Activated T-helper 2 cell treated with anti-CD3 and anti-CD28 coated beads, Interferon-gamma antibody, Interleukin-2, Interleukin-4, amounts not matched to agents 10 μg/mL and 5 μg/mL and 100 μg/mL, durations not matched to agents 14 hours and 24 hours and 36 hours (primary cell): ENCODE data around the gene CCL7. TPM values are rescaled to one million over a fixed set of nuclear protein-coding genes. Genes with fewer than 3 reads are reported as not detected.
"Not testable (repeated sequence)": the region's sequence is repeated elsewhere in the genome, so short reads cannot be mapped to it uniquely, and the experiment has no call there.

Experiments
- DNase-seq: peaks from one replicate; pipeline ENCODE4 v3.0.0; 2021; ENCODE audit warnings: low spot score
- H3K27ac Mint-ChIP-seq: one replicate; pipeline ENCODE4 v1.8.0; 2021; ENCODE audit warnings: mixed read lengths
- H3K27me3 Mint-ChIP-seq: one replicate; pipeline ENCODE4 v1.8.0; 2021; ENCODE audit warnings: low read depth, mixed read lengths
- H3K36me3 Mint-ChIP-seq: one replicate; pipeline ENCODE4 v1.8.0; 2021; ENCODE audit warnings: low read depth, mixed read lengths
- H3K4me1 Mint-ChIP-seq: one replicate; pipeline ENCODE4 v1.8.0; 2021; ENCODE audit warnings: low read depth, mixed read lengths
- H3K4me3 Mint-ChIP-seq: one replicate; pipeline ENCODE4 v1.8.0; 2021; ENCODE audit warnings: low read depth, mild to moderate bottlenecking, moderate library complexity, mixed read lengths
- H3K9me3 Mint-ChIP-seq: one replicate; pipeline ENCODE4 v1.8.0; 2021; ENCODE audit warnings: mixed read lengths
- intact Hi-C: fragments of 100-400 bp; cut with micrococcal nuclease; formaldehyde crosslinking; loops from one replicate; pipeline ENCODE4 v1.15.1; 2023
- total RNA-seq: library from RNA; stranded (reverse); gene quantifications from 2 replicates; pipeline ENCODE4 v1.2.3, GENCODE V29; 2022

The CCL7 gene
- total RNA-seq, result not detected in 2 replicates

DNA sequence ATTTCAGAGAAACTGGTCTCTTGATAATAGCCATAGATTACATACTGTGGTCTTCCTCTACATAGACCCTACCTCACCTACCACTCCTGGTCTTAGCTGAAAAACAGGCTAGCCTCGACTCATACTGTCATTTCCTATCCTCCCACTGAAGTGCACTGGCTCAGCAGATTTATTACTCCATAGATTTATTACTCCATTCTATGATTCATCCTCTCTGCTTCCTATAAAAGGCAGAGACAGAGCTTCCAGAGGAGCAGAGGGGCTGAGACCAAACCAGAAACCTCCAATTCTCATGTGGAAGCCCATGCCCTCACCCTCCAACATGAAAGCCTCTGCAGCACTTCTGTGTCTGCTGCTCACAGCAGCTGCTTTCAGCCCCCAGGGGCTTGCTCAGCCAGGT, at the start of gene CCL7:
Gene CCL7 (plus strand): TSS at position 253 of the 400 bp plus-strand sequence. CDS start 70 bp downstream, at position 323.
- Mint-ChIP-seq H3K9me3 (no peaks in the 10 kb centered on the region), H3K4me3 (no peak within 1 kb of the TSS), H3K36me3 (no peaks in the 10 kb centered on the region), H3K27me3 (peaks cover 48% of the 10 kb centered on the region), H3K27ac (no peak within 1 kb of the TSS), H3K4me1 (no peaks in the 10 kb centered on the region)
- no peak for DNase-seq
- intact Hi-C loops, result no loop called here

DNA sequence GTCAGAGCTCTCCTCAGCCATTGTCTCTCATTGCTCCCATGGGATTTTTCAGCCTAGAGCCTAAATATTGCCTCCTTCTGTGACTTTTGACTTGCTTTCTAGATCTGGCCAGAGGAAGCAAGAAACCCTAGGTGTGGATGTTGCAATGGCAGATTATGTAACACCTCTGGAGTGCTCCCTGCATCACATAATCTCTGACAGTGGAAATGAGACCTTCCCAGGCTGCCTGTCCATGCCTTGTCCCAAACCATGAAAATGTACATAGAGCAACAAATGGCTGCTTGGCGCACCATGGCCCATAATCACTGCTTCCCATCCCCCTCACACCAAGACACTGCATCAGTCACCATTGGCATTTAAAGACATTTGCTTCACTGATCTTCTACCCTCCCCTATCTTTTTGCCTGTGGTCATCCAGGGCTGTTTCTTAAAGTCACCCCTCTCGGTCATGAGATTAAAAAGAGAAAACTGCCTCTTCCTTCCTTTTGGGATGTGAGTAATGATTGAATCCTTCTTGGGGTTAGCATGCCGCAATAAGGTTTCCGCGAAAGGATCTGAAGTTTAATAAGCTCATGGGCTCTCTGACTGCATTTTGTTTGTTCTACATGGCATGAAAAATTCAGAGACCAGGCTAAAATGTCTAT, 49.1 kb upstream of the CCL7 start:
- peaks cover 11% of the 10 kb centered on the region for H3K4me1 Mint-ChIP-seq
- H3K4me3 Mint-ChIP-seq, result no peak overlapping the region
- no peaks in the 10 kb centered on the region for H3K9me3 Mint-ChIP-seq
- no peaks in the 10 kb centered on the region for H3K36me3 Mint-ChIP-seq
- H3K27me3 Mint-ChIP-seq, result peaks cover 24% of the 10 kb centered on the region
- H3K27ac Mint-ChIP-seq, result no peak overlapping the region
- DNase-seq, result no peak
- intact Hi-C loops, result no loop called here

DNA sequence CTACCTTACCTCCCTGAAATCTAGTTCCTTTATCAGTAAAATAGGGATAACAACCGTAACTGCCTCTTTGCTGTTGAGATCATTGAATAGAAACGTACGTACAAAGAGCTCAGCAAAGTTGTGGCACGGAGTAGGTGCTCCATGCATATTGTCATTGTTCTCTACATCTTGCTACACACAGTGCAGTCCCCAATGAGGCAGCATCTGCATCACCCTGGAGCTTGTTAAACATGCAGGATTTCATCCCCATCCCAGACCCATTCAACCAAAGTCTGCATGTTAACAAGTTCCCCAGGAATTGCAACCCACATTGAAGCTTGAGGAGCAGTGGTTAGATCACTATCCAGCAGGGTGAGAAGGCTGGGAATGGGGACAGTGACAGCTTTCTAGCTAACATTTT, 48.6 kb upstream of the CCL7 start:
- Mint-ChIP-seq H3K4me3 (no peak overlapping the region), H3K27ac (no peak overlapping the region)
- intact Hi-C loops, result no loop called here

DNA sequence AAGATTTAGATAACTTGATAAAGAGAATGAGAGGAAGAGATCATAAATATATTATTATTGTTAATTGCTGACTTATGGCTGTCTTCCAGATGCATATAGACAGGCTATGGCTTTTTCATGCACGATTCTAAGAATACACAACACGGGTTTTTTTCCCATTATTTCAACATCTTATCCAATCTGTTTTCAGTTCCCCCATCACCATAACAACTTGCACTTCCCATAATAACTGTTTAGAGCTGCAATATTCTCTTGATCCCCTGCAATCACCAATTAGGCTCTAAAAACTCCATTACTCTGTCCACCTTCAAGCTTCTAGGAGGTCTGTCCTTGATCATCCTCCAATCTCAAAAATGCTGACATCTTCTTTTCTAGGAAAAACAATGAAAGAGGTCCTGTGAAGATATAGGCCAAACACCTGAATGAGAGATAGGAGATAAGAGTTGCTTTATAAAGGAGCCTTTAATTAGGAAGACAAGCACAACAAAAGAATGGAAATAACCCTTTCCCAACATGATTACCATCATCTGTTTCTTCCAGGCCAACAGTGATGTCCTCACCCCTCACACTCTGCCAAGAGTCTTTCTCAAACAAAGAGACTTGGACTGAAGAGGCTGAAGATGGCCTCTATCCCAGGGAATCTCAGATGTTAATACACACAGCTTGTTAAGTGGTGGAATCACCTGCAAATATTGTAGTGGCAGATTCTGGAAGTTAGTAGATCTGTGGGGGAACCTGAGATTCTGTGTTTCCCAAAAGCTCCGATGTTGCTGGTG, 47.1 kb upstream of the CCL7 start:
- intact Hi-C loops, result no loop called here
- H3K36me3 Mint-ChIP-seq, result no peaks in the 10 kb centered on the region
- DNase-seq, result no peak
- H3K9me3 Mint-ChIP-seq, result no peaks in the 10 kb centered on the region
- H3K4me3 Mint-ChIP-seq, result no peak overlapping the region
- no peaks in the 10 kb centered on the region for H3K4me1 Mint-ChIP-seq
- peaks cover 23% of the 10 kb centered on the region for H3K27me3 Mint-ChIP-seq
- H3K27ac Mint-ChIP-seq, result no peak overlapping the region

More for the DNA sequence above, 48.6 kb upstream of the CCL7 start:
- Mint-ChIP-seq H3K27me3 (peaks cover 22% of the 10 kb centered on the region), H3K9me3 (no peaks in the 10 kb centered on the region), H3K4me1 (peaks cover 9% of the 10 kb centered on the region), H3K36me3 (no peaks in the 10 kb centered on the region)
- DNase-seq, result no peak

DNA sequence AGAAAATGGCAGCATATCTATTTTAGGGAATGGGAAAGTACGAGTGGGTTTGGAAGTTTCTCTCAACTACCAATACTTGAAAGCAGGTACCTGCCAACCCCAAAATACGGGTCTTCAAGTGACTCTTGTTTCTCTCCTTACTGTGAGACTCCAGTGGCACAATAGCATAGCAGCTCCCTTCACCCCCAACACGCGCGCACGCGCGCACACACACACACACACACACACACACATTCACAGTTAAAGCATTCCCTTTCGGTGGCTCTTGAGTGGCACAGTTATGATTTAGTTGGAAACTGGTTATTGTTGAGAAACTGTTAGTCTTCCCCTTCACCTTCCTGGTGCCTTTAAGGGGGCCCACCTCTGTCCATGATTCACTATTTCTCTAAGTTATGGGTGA, 45.0 kb upstream of the CCL7 start:
- Mint-ChIP-seq H3K27me3 (peaks cover 25% of the 10 kb centered on the region), H3K27ac (no peak overlapping the region), H3K4me1 (no peaks in the 10 kb centered on the region), H3K9me3 (peaks cover 4% of the 10 kb centered on the region), H3K4me3 (no peak overlapping the region), H3K36me3 (no peaks in the 10 kb centered on the region)
- no peak for DNase-seq
- intact Hi-C loops, result no loop called here

DNA sequence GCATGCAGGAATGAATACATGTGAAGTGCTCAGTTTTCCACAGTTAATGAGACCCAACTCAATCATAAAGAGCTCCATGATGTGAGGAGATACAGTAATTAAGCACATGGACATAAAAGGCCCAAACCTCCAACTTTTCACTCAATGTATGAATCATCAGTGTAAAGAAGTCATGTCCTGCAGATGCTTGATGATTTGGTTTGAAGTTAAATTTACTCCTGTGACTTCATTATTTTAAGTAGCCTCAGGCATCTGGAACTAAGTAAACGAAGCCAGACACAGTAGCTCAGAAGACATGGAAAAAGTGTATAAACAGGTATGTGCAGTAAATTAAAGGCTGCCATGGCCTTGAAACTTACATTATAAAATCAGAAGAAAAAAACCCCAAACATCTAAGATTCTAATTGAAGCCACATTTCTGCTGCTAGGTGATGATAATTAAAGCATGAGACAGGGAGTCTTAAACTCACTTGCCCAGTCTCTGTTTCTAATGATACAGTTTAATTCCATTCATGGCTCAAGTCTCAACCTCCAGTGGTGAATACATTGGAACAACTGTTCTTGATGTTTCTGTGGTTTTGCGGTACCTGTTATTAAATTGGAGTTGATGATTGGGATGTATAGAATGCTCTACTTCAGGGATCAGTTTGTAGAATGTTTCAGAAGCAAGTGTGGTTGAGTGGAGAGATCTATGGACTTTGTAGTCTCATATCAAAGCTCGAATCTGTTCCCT, 43.8 kb upstream of the CCL7 start:
- H3K4me1 Mint-ChIP-seq, result no peaks in the 10 kb centered on the region
- intact Hi-C loops, result no loop called here
- H3K27ac Mint-ChIP-seq, result no peak overlapping the region
- peaks cover 21% of the 10 kb centered on the region for H3K27me3 Mint-ChIP-seq
- peaks cover 9% of the 10 kb centered on the region for H3K9me3 Mint-ChIP-seq
- no peak overlapping the region for H3K4me3 Mint-ChIP-seq
- DNase-seq, result no peak
- no peaks in the 10 kb centered on the region for H3K36me3 Mint-ChIP-seq

DNA sequence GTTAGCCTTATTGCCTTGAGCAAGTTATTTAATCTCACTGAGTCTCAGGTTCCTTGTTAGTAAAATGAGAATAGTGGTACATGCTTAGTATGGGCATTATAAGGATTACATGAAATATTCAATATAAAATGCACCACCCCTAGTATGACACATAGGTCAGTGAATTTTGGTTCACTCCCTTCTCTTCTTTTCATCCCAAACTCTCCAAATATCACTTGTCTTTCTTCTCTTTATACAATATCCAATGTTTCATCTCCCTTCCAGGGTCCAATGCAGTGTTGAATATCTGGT, 43.3 kb upstream of the CCL7 start:
- H3K9me3 Mint-ChIP-seq, result peaks cover 9% of the 10 kb centered on the region
- H3K36me3 Mint-ChIP-seq, result no peaks in the 10 kb centered on the region
- no peak for DNase-seq
- no peak overlapping the region for H3K27ac Mint-ChIP-seq
- no peak overlapping the region for H3K4me3 Mint-ChIP-seq
- no peaks in the 10 kb centered on the region for H3K4me1 Mint-ChIP-seq
- intact Hi-C loops, result no loop called here
- H3K27me3 Mint-ChIP-seq, result peaks cover 17% of the 10 kb centered on the region

DNA sequence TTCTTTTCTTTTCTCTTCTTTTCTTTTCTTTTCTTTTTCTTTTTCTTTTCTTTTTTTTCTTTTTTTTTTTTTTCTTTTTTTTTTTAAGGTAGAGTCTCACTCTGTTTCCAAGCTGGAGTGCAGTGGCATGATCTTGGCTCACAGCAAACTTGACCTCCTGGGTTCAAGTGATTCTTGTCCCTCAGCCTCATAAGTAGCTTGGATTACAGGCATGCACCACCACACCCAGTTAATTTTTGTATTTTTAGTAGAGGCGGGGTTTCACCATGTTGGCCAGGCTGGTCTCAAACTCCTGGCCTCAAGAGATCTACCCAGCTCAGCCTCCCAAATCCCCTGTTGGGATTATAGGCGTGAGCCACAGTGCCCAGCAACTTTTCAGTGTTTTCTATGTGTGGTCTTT, 42.7 kb upstream of the CCL7 start:
- H3K27ac Mint-ChIP-seq, H3K4me3 Mint-ChIP-seq, DNase-seq, H3K36me3 Mint-ChIP-seq, intact Hi-C loops, H3K4me1 Mint-ChIP-seq, H3K9me3 Mint-ChIP-seq: not testable (repeated sequence)
- H3K27me3 Mint-ChIP-seq, result peaks cover 13% of the 10 kb centered on the region

DNA sequence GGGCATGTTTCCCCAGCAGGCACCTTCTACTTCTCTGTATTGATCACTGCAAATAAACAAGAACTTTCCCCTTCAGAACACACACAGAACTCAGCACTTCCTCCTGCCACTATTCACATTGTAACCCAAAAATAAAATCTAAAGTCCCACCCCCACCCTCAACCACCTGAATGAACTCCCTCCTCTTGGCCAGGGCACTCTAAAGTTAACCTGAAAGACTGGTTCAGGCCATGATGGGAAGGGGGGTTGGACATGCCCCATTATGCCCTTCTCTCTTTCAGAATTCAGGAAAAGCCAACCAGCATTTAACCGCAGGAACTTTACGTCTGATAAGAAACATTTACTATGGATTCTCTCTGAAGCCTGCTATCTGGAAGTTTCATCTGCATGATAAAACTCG, 42.3 kb upstream of the CCL7 start:
- Mint-ChIP-seq H3K4me1 (no peaks in the 10 kb centered on the region), H3K9me3 (peaks cover 9% of the 10 kb centered on the region), H3K36me3 (no peaks in the 10 kb centered on the region)

DNA sequence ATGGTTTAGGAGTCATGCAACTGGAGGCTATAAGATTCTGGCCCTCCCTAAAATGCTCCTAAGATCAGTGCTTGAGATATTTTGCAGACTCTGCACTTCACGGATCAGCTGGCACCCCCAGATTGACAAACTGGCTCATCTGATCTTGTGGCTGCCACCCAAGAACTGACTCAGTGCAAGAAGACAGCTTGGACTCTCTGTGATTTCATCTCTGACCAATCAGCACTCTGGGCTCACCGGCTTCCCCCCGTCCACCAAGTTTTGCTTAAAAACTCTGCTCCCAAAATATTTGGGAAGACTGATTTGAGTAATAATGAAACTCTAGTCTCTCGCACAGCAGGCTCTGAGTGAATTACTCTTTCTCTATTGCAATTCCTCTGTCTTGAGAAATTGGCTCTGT, 41.2 kb upstream of the CCL7 start:
- no peaks in the 10 kb centered on the region for H3K4me1 Mint-ChIP-seq
- H3K36me3 Mint-ChIP-seq, result no peaks in the 10 kb centered on the region
- DNase-seq, result no peak
- no peak overlapping the region for H3K4me3 Mint-ChIP-seq
- no peak overlapping the region for H3K27ac Mint-ChIP-seq
- intact Hi-C loops, result no loop called here
- H3K27me3 Mint-ChIP-seq, result peaks cover 17% of the 10 kb centered on the region
- H3K9me3 Mint-ChIP-seq, result peaks cover 9% of the 10 kb centered on the region

More for the DNA sequence above, 42.3 kb upstream of the CCL7 start:
- Mint-ChIP-seq H3K27ac (no peak overlapping the region), H3K27me3 (peaks cover 13% of the 10 kb centered on the region), H3K4me3 (no peak overlapping the region)
- DNase-seq, result no peak
- intact Hi-C loops, result no loop called here

DNA sequence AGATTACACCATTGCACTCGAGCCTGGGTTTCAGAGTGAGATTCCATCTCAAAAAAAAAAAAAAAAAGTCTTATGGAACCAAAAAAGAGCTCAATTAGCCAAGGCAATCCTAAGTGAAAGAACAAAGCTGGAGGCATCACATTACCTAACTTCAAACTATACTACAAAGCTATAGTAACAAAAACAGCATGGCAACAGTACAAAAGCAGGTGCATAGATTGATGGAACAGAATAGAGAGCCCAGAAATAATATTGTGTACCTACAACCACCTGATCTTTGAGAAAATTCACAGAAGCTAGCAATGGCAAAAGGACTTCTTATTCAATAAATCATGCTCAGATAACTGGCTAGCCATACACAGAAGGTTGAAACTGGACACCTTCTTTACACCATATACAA, 39.7 kb upstream of the CCL7 start:
- Mint-ChIP-seq H3K27me3 (peaks cover 23% of the 10 kb centered on the region), H3K9me3 (peaks cover 9% of the 10 kb centered on the region), H3K4me1 (no peaks in the 10 kb centered on the region), H3K36me3 (no peaks in the 10 kb centered on the region), H3K4me3 (no peak overlapping the region), H3K27ac (no peak overlapping the region)
- no peak for DNase-seq
- intact Hi-C loops, result no loop called here

DNA sequence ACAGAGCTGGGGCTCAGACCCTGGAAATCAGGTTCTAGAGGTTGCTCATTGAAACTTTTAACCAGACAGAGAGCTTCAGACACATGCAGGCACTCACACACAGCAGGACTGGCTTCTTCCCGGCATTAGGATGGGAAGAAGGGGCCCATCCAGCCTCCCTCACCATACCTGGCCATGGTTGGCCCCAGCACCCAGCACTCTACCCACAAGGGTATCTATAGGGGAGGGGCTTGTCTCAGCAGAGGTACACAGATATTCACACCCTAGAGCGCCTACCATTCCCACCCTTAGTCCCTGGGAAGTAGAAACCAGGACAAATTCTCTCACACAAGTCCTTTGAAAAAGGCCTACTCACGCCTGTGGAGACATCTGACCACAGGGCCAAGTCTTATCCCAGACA, 35.4 kb upstream of the CCL7 start:
- Mint-ChIP-seq H3K4me3 (no peak overlapping the region), H3K27ac (no peak overlapping the region), H3K27me3 (peaks cover 14% of the 10 kb centered on the region), H3K9me3 (peaks cover 7% of the 10 kb centered on the region), H3K36me3 (no peaks in the 10 kb centered on the region), H3K4me1 (no peaks in the 10 kb centered on the region)
- DNase-seq, result no peak
- intact Hi-C loops, result no loop called here

DNA sequence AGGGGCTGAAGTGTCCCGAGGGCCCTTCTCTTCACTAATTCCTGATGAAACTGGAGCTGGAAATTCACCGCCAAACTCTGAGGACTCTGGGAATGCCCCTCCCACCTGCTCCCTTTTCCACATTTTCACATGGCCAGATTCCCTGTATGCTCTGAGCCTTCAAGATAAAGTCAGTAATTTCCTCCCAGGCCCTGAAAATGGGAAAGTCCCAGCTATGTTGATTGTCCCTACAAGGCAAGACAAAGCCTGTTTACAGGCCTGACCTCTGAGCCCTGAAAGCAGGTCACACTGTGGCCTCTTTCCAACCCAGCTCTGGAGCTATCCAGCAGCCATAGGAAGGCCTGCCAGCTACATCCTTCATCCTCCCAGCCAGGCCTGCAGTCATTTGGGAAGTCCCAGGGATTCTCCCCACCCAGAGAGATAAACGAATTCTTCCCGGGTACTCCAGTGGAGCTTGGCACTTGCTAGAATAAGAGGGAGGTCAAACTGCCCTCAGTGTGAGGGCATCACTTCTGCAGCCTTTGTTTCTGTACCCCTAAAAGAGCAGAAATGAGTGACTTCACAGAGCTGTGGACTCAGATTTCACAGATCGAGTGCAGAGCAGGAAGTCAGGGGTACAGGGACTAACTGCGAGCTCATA, 34.5 kb upstream of the CCL7 start:
- H3K27ac Mint-ChIP-seq, result no peak overlapping the region
- H3K4me1 Mint-ChIP-seq, result no peaks in the 10 kb centered on the region
- no peak overlapping the region for H3K4me3 Mint-ChIP-seq
- H3K27me3 Mint-ChIP-seq, result peaks cover 17% of the 10 kb centered on the region
- DNase-seq, result no peak
- intact Hi-C loops, result no loop called here
- no peaks in the 10 kb centered on the region for H3K36me3 Mint-ChIP-seq
- peaks cover 2% of the 10 kb centered on the region for H3K9me3 Mint-ChIP-seq
